ENCODE data around the gene LMBR1L. TPM values are rescaled to one million over a fixed set of nuclear protein-coding genes. Genes with fewer than 3 reads are reported as not detected.
A peak's percentile ranks its signal among the peaks of the same experiment; 100 is the strongest.

Gene LMBR1L
- total and polyA plus RNA-seq, 2 of the 13 experiments (the other 11 are each of a cell fraction or from before 2014, with no cell fraction given): 12.2 to 65.9 TPM

DNA sequence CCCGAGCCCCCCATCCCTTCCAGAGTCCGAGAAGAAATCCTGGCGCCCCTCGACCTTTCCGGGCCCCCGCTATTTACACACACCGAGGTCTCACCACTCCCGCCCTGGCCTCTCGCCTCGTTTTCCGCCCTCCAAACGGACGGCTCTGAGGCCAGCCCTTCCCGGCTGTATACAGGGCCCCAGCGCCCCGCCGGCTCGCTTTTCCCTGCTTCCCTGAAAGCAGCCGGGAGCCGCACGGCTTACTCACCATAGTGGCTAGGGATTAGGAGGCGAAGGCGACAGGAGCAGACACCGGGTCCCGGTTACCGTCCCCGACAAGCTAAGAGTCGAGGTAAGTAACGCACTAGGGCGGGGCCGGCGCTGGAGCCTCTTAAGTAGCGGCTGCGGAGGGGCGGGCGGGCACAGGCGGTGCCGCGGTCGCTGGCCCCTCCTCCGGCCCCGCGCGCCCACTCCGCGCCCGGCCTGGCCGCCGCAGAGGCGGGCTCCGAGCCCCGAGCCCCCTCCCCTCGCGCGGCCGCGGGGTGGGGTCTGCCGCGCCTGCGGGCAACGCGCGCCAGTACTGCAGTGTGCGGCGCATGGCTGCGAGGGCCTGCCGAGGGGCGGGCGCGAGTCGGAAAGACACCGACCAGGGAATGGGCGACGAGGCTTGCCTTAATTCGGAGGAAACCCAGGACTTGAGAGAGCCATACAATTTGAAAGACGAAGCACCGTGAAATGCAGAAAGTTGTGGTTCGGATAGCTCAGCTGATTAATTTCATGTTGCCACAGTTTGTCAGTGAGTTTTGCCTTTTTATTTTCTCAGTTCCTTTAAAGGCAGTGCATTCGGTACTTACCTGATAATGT, 20.6 kb upstream of the LMBR1L start, which contains the start of gene TUBA1B (continued):
- TF ChIP-seq, protein P1, sequence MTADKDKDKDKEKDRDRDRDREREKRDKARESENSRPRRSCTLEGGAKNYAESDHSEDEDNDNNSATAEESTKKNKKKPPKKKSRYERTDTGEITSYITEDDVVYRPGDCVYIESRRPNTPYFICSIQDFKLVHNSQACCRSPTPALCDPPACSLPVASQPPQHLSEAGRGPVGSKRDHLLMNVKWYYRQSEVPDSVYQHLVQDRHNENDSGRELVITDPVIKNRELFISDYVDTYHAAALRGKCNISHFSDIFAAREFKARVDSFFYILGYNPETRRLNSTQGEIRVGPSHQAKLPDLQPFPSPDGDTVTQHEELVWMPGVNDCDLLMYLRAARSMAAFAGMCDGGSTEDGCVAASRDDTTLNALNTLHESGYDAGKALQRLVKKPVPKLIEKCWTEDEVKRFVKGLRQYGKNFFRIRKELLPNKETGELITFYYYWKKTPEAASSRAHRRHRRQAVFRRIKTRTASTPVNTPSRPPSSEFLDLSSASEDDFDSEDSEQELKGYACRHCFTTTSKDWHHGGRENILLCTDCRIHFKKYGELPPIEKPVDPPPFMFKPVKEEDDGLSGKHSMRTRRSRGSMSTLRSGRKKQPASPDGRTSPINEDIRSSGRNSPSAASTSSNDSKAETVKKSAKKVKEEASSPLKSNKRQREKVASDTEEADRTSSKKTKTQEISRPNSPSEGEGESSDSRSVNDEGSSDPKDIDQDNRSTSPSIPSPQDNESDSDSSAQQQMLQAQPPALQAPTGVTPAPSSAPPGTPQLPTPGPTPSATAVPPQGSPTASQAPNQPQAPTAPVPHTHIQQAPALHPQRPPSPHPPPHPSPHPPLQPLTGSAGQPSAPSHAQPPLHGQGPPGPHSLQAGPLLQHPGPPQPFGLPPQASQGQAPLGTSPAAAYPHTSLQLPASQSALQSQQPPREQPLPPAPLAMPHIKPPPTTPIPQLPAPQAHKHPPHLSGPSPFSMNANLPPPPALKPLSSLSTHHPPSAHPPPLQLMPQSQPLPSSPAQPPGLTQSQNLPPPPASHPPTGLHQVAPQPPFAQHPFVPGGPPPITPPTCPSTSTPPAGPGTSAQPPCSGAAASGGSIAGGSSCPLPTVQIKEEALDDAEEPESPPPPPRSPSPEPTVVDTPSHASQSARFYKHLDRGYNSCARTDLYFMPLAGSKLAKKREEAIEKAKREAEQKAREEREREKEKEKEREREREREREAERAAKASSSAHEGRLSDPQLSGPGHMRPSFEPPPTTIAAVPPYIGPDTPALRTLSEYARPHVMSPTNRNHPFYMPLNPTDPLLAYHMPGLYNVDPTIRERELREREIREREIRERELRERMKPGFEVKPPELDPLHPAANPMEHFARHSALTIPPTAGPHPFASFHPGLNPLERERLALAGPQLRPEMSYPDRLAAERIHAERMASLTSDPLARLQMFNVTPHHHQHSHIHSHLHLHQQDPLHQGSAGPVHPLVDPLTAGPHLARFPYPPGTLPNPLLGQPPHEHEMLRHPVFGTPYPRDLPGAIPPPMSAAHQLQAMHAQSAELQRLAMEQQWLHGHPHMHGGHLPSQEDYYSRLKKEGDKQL (CRISPR knock-in tag; IDR thresholded peaks at IDR 0.05; ENCODE audit: low read depth): no peak
- TF ChIP-seq ZNF460 (CRISPR knock-in tag; IDR thresholded peaks at IDR 0.05; ENCODE audit: borderline replicate concordance): no peak
- TF ChIP-seq, protein P2, sequence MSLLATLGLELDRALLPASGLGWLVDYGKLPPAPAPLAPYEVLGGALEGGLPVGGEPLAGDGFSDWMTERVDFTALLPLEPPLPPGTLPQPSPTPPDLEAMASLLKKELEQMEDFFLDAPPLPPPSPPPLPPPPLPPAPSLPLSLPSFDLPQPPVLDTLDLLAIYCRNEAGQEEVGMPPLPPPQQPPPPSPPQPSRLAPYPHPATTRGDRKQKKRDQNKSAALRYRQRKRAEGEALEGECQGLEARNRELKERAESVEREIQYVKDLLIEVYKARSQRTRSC (CRISPR knock-in tag; IDR thresholded peaks at IDR 0.05; ENCODE audit: low read depth): no peak
- TF ChIP-seq HOXA7 (CRISPR knock-in tag; IDR thresholded peaks at IDR 0.05): no peak
- TF ChIP-seq NFE2 (CRISPR knock-in tag; IDR thresholded peaks at IDR 0.05): no peak
- TF ChIP-seq ZFY (CRISPR knock-in tag; IDR thresholded peaks at IDR 0.05): peak; percentile 71
- TF ChIP-seq ZNF572 (CRISPR knock-in tag; IDR thresholded peaks at IDR 0.05): peak; percentile 12; the same call in 1 of the 2 replicates
- peak; percentile 77; the same call in 1 of the 2 replicates for TF ChIP-seq ZSCAN21 (CRISPR knock-in tag; IDR thresholded peaks at IDR 0.05; ENCODE audit: borderline replicate concordance)
- TF ChIP-seq ZNF329 (CRISPR knock-in tag; IDR thresholded peaks at IDR 0.05; ENCODE audit: low read depth): peak; percentile 81
- TF ChIP-seq, protein P3, sequence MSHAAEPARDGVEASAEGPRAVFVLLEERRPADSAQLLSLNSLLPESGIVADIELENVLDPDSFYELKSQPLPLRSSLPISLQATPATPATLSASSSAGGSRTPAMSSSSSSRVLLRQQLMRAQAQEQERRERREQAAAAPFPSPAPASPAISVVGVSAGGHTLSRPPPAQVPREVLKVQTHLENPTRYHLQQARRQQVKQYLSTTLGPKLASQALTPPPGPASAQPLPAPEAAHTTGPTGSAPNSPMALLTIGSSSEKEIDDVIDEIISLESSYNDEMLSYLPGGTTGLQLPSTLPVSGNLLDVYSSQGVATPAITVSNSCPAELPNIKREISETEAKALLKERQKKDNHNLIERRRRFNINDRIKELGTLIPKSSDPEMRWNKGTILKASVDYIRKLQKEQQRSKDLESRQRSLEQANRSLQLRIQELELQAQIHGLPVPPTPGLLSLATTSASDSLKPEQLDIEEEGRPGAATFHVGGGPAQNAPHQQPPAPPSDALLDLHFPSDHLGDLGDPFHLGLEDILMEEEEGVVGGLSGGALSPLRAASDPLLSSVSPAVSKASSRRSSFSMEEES (CRISPR knock-in tag; IDR thresholded peaks at IDR 0.05): peak; percentile 4; the same call in 1 of the 2 replicates
- TF ChIP-seq ZMYM2 (CRISPR knock-in tag; IDR thresholded peaks at IDR 0.05): peak; percentile 76; the same call in 1 of the 2 replicates
- no peak for TF ChIP-seq NR2F1 (CRISPR knock-in tag; IDR thresholded peaks at IDR 0.05)
- TF ChIP-seq PHF21A (CRISPR knock-in tag; IDR thresholded peaks at IDR 0.05): no peak
- TF ChIP-seq RFXANK (CRISPR knock-in tag; IDR thresholded peaks at IDR 0.05): no peak
- TF ChIP-seq, protein P4, sequence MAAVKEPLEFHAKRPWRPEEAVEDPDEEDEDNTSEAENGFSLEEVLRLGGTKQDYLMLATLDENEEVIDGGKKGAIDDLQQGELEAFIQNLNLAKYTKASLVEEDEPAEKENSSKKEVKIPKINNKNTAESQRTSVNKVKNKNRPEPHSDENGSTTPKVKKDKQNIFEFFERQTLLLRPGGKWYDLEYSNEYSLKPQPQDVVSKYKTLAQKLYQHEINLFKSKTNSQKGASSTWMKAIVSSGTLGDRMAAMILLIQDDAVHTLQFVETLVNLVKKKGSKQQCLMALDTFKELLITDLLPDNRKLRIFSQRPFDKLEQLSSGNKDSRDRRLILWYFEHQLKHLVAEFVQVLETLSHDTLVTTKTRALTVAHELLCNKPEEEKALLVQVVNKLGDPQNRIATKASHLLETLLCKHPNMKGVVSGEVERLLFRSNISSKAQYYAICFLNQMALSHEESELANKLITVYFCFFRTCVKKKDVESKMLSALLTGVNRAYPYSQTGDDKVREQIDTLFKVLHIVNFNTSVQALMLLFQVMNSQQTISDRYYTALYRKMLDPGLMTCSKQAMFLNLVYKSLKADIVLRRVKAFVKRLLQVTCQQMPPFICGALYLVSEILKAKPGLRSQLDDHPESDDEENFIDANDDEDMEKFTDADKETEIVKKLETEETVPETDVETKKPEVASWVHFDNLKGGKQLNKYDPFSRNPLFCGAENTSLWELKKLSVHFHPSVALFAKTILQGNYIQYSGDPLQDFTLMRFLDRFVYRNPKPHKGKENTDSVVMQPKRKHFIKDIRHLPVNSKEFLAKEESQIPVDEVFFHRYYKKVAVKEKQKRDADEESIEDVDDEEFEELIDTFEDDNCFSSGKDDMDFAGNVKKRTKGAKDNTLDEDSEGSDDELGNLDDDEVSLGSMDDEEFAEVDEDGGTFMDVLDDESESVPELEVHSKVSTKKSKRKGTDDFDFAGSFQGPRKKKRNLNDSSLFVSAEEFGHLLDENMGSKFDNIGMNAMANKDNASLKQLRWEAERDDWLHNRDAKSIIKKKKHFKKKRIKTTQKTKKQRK (IDR thresholded peaks at IDR 0.05; ENCODE audit: low read length): no peak
- TF ChIP-seq SP2 (CRISPR knock-in tag; IDR thresholded peaks at IDR 0.05): peak; percentile 60
- TF ChIP-seq NR3C1 (CRISPR knock-in tag; IDR thresholded peaks at IDR 0.05): no peak
